HCT116 (cell line): ENCODE data around the gene ETV5. TPM values are rescaled to one million over a fixed set of nuclear protein-coding genes. Genes with fewer than 3 reads are reported as not detected.

Experiments
- ATAC-seq: fragments of 200-7000 bp; cut with Tn5 transposase; 2 replicates; pipeline ENCODE4 v1.9.1; 2020; ENCODE audit warnings: mild to moderate bottlenecking, moderate library complexity
- BruUV-seq: library from RNA; stranded (reverse); fragments of 400-500 nt; replicated peaks from 2 replicates; lab custom pipeline; 2021; lab: Mats Ljungman, UMichigan
- CTCF ChIA-PET: fragments of 300-600 bp; sonication (Branson Sonifier 250); formaldehyde crosslinking; loops from one replicate; lab custom pipeline; 2021; ENCODE audit warnings: antibody characterized with exemption; lab: Charles Lee
- POLR2A ChIA-PET: fragments of 300-600, 350-600 bp; sonication (Branson Sonifier 250); formaldehyde crosslinking; loops from one replicate; lab custom pipeline; 2021; ENCODE audit warnings: antibody characterized with exemption; lab: Charles Lee
- RAD21 ChIA-PET, 2 experiments: fragments of 300-600 bp; sonication (Branson Sonifier 250); formaldehyde crosslinking; loops; one replicate each; lab custom pipeline; 2023; ENCODE audit warnings: low total read pairs in 2 of 2; ENCODE audit not compliant: uncharacterized antibody in 2 of 2, unreplicated experiment in 2 of 2, low non-redundant PET in 1 of 2; lab: Charles Lee
- DNase-seq: peaks from one replicate; pipeline ENCODE4 v3.0.0-alpha.2; 2010; ENCODE audit warnings: low read depth, low spot score
- H2AFZ ChIP-seq: fragments of 200-600 bp; shearing (Covaris generic), sonication (generic); 2 replicates; pipeline ENCODE4 v1.6.1; 2017; ENCODE audit warnings: low read depth, mixed run types, mixed read lengths, antibody characterized with exemption, low read length; ENCODE audit not compliant: poor library complexity, severe bottlenecking
- H3K27ac ChIP-seq: 2 replicates; pipeline ENCODE4 v1.5.1; 2012; ENCODE audit warnings: low read depth, low read length
- H3K27me3 ChIP-seq: fragments of 200-600 bp; sonication (generic); 2 replicates; pipeline ENCODE4 v1.6.1; 2016; ENCODE audit warnings: mixed run types, low read length, mixed read lengths; ENCODE audit not compliant: insufficient read depth
- H3K36me3 ChIP-seq, 2 experiments: fragments of 200-500 bp in 1 of 2; fragments of 200-600 bp in 1 of 2; sonication (Bioruptor generic) in 1 of 2; sonication (generic) in 1 of 2; 2 replicates each; pipeline versions ENCODE4 v1.5.1 to v1.6.1; 2014 to 2016; ENCODE audit warnings: low read length in 2 of 2, inconsistent platforms in 1 of 2, mixed read lengths in 1 of 2, mixed run types in 1 of 2; ENCODE audit not compliant: insufficient read depth in 2 of 2, control insufficient read depth in 1 of 2
- H3K4me1 ChIP-seq, 2 experiments: fragments of 200-600 bp in 1 of 2; sonication (generic) in 1 of 2; 2 replicates each; pipeline versions ENCODE4 v1.5.1 to v1.6.1; 2012 to 2017; ENCODE audit warnings: low read length in 2 of 2, inconsistent platforms in 1 of 2, mild to moderate bottlenecking in 1 of 2, mixed read lengths in 1 of 2, mixed run types in 1 of 2, moderate library complexity in 1 of 2; ENCODE audit not compliant: insufficient read depth in 2 of 2, control insufficient read depth in 1 of 2
- H3K4me2 ChIP-seq: fragments of 200-600 bp; sonication (generic); 2 replicates; pipeline ENCODE4 v1.6.1; 2017; ENCODE audit warnings: mixed run types, low read length, mixed read lengths
- H3K4me3 ChIP-seq, 2 experiments: fragments of 200-600 bp in 1 of 2; sonication (generic) in 1 of 2; replicated peaks in 1 of 2; 2 replicates each; pipeline ENCODE4 v1.5.1; 2011 to 2016; ENCODE audit warnings: low read length in 2 of 2, control low read depth in 1 of 2, low read depth in 1 of 2, mild to moderate bottlenecking in 1 of 2, mixed read lengths in 1 of 2, mixed run types in 1 of 2
- H3K79me2 ChIP-seq: fragments of 200-600 bp; sonication (generic); 2 replicates; pipeline ENCODE4 v1.6.1; 2017; ENCODE audit warnings: mild to moderate bottlenecking, mixed run types, low read length, moderate library complexity, mixed read lengths; ENCODE audit not compliant: insufficient read depth
- H3K9ac ChIP-seq: fragments of 200-600 bp; sonication (generic); 2 replicates; pipeline ENCODE4 v1.6.1; 2016; ENCODE audit warnings: low read length, mixed read lengths
- H3K9me2 ChIP-seq: fragments of 200-600 bp; sonication (generic), shearing (Covaris generic); 2 replicates; pipeline ENCODE4 v1.6.1; 2017; ENCODE audit warnings: mixed run types, mild to moderate bottlenecking, moderate library complexity; ENCODE audit not compliant: insufficient read depth
- H3K9me3 ChIP-seq, 2 experiments: fragments of 200-500 bp in 1 of 2; fragments of 200-600 bp in 1 of 2; sonication (Bioruptor generic) in 1 of 2; sonication (generic) in 1 of 2; 2 replicates each; pipeline ENCODE4 v1.6.1; 2014 to 2017; ENCODE audit warnings: low read length in 2 of 2, mixed read lengths in 2 of 2, inconsistent platforms in 1 of 2, low read depth in 1 of 2, mild to moderate bottlenecking in 1 of 2, mixed run types in 1 of 2, moderate library complexity in 1 of 2; ENCODE audit not compliant: control insufficient read depth in 1 of 2, insufficient read depth in 1 of 2
- H4K20me1 ChIP-seq: fragments of 200-600 bp; sonication (generic), shearing (Covaris generic); 2 replicates; pipeline ENCODE4 v1.6.1; 2017; ENCODE audit warnings: mixed run types, mild to moderate bottlenecking, moderate library complexity; ENCODE audit not compliant: insufficient read depth
- CEBPB ChIP-seq: IDR thresholded peaks from 2 replicates; pipeline ENCODE4 v1.6.1; 2012; ENCODE audit warnings: low read depth
- EGR1 ChIP-seq: IDR thresholded peaks from 2 replicates; pipeline ENCODE4 v1.6.1; 2012; ENCODE audit warnings: low read depth
- ELF1 ChIP-seq: IDR thresholded peaks from 2 replicates; pipeline ENCODE4 v1.6.1; 2012; ENCODE audit warnings: low read depth, borderline replicate concordance
- EZH2 ChIP-seq: fragments of 200-600 bp; sonication (generic); IDR thresholded peaks from 2 replicates; pipeline ENCODE4 v1.6.1; 2017; ENCODE audit warnings: antibody characterized with exemption, mixed run types
- JUND ChIP-seq: IDR thresholded peaks from 2 replicates; pipeline ENCODE4 v1.6.1; 2012
- POLR2AphosphoS5 ChIP-seq: IDR thresholded peaks from 2 replicates; pipeline ENCODE4 v1.6.1; 2011; ENCODE audit warnings: mild to moderate bottlenecking, low read depth, low read length, moderate library complexity
- SRF ChIP-seq: IDR thresholded peaks from 2 replicates; pipeline ENCODE4 v1.6.1; 2012; ENCODE audit warnings: low read depth
- intact Hi-C: fragments of 100-400 bp; cut with micrococcal nuclease; formaldehyde crosslinking; loops from 2 replicates; pipeline ENCODE4 v1.10.0; 2022
- total RNA-seq: library from RNA; stranded (reverse); gene quantifications from one replicate; pipeline ENCODE4 v1.2.1, GENCODE V29; 2021; ENCODE audit not compliant: unreplicated experiment
- TF ChIP-seq, protein P1 (sequence below): IDR thresholded peaks from 2 replicates; pipeline ENCODE4 v1.6.1; 2012; ENCODE audit warnings: low read depth
- TF ChIP-seq, protein P2 (sequence below): IDR thresholded peaks from 2 replicates; pipeline ENCODE4 v1.6.1; 2012

ETV5 gene
- total RNA-seq, 1 experiment from 2014 or later = 89.7 TPM

DNA sequence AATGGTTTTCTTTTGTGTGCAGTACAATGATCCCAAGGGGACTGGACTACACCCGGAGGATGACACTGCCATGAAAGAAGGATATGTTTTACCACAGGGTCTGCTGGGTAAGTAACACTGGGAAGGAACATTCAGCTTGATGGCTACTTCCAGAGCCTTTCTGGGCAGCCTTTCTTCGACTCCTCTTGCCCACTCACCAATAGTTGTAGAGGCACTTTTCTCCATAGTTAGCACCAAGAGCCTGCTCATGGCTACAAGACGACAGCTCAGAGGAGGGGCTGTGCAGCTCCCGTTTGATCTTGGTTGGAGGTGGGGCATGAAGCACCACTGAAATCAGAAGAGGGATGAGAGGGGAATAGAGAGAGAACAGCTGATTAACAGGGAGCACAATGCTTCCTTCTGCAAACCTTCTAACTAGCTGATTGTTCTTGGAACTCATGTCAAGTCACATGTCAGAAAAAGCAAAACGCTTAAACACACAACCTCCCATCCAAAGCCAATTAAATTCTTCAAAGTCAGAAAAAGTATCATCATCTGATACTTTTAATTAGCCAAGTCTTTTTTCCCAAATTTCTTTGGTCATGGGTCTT, 27.9 kb downstream of the ETV5 start:
- H3K4me2 ChIP-seq = no peak overlapping the region
- DNase-seq (no peak), ATAC-seq (no peak)
- BruUV-seq = no TSS peak
- H3K4me1 ChIP-seq = no peaks in the 10 kb centered on the region
- POLR2A ChIA-PET = no interaction called here
- no peaks in the 10 kb centered on the region for H3K79me2 ChIP-seq
- no peak overlapping the region for H2AFZ ChIP-seq
- no peaks in the 10 kb centered on the region for H3K9me3 ChIP-seq
- no peak overlapping the region for H3K9ac ChIP-seq
- H3K36me3 ChIP-seq = peaks cover 8 to 13% of the 10 kb centered on the region in 2 experiments; a peak in 3 of 4 replicates
- RAD21 ChIA-PET = no interaction called here
- no peaks in the 10 kb centered on the region for H3K27me3 ChIP-seq
- H4K20me1 ChIP-seq = no peaks in the 10 kb centered on the region
- no peaks in the 10 kb centered on the region for H3K9me2 ChIP-seq
- intact Hi-C loops = no loop called here
- CTCF ChIA-PET = no interaction called here
- TF ChIP-seq POLR2AphosphoS5 (no peak), CEBPB (no peak), SRF (no peak), EZH2 (no peak), ELF1 (no peak), JUND (no peak), EGR1 (no peak)
- TF ChIP-seq, protein P1, sequence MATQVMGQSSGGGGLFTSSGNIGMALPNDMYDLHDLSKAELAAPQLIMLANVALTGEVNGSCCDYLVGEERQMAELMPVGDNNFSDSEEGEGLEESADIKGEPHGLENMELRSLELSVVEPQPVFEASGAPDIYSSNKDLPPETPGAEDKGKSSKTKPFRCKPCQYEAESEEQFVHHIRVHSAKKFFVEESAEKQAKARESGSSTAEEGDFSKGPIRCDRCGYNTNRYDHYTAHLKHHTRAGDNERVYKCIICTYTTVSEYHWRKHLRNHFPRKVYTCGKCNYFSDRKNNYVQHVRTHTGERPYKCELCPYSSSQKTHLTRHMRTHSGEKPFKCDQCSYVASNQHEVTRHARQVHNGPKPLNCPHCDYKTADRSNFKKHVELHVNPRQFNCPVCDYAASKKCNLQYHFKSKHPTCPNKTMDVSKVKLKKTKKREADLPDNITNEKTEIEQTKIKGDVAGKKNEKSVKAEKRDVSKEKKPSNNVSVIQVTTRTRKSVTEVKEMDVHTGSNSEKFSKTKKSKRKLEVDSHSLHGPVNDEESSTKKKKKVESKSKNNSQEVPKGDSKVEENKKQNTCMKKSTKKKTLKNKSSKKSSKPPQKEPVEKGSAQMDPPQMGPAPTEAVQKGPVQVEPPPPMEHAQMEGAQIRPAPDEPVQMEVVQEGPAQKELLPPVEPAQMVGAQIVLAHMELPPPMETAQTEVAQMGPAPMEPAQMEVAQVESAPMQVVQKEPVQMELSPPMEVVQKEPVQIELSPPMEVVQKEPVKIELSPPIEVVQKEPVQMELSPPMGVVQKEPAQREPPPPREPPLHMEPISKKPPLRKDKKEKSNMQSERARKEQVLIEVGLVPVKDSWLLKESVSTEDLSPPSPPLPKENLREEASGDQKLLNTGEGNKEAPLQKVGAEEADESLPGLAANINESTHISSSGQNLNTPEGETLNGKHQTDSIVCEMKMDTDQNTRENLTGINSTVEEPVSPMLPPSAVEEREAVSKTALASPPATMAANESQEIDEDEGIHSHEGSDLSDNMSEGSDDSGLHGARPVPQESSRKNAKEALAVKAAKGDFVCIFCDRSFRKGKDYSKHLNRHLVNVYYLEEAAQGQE = no peak
- TF ChIP-seq, protein P2, sequence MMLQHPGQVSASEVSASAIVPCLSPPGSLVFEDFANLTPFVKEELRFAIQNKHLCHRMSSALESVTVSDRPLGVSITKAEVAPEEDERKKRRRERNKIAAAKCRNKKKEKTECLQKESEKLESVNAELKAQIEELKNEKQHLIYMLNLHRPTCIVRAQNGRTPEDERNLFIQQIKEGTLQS = no peak
- H3K4me3 ChIP-seq = no peak overlapping the region
- no peak overlapping the region for H3K27ac ChIP-seq
